K562 (cell line): ENCODE data around the gene PARD3B. TPM values are rescaled to one million over a fixed set of nuclear protein-coding genes. Genes with fewer than 3 reads are reported as not detected.

Experiments used
- ATAC-seq: fragments of 200-7000 bp; cut with Tn5 transposase; 3 replicates; pipeline ENCODE4 v1.9.1; 2020; ENCODE audit warnings: moderate library complexity
- BruUV-seq: library from RNA; stranded (reverse); fragments of 400-500 nt; replicated peaks from 2 replicates; lab custom pipeline; 2021; lab: Mats Ljungman, UMichigan
- CTCF ChIA-PET: fragments of 300-600 bp; formaldehyde crosslinking; extraction: SDS; loops from one replicate; lab custom pipeline; 2021; ENCODE audit warnings: low intra/inter-chr PET ratio; lab: Yijun Ruan, JAX
- POLR2A ChIA-PET: fragments of 300-600, 350-650 bp; sonication (Branson Sonifier 250); formaldehyde crosslinking; extraction: SDS; loops from one replicate; lab custom pipeline; 2021; ENCODE audit warnings: antibody characterized with exemption, inconsistent platforms; lab: Yijun Ruan, JAX
- DNase-seq, 4 experiments: peaks; one replicate each; pipeline versions ENCODE4 v3.0.0 to v3.0.0-alpha.2; 2011 to 2018; ENCODE audit warnings: low spot score in 3 of 4, mixed read lengths in 3 of 4; ENCODE audit errors: extremely low read depth in 1 of 4
- FAIRE-seq: peaks from 2 replicates; lab custom pipeline; 2011; peaks lifted over from hg19 to GRCh38; lab: Jason Lieb, UNC
- H2AFZ ChIP-seq: 2 replicates; pipeline ENCODE4 v1.6.0; 2011; ENCODE audit warnings: low read depth, low read length, control low read depth, inconsistent platforms
- H3K27ac ChIP-seq: fragments of 200-600 bp; 3 replicates; pipeline ENCODE4 v1.8.0; 2011; ENCODE audit warnings: low read depth, mild to moderate bottlenecking, control low read depth, inconsistent platforms, low read length, moderate library complexity, mixed read lengths; ENCODE audit errors: extremely low read depth
- H3K27me3 ChIP-seq, 2 experiments: fragments of 300-600 bp in 1 of 2; 2 replicates in 1 of 2; 3 replicates in 1 of 2; pipeline versions ENCODE4 v1.6.0 to v1.8.0; 2011; ENCODE audit warnings: inconsistent platforms in 2 of 2, low read length in 2 of 2, mild to moderate bottlenecking in 1 of 2, mixed read lengths in 1 of 2, moderate library complexity in 1 of 2; ENCODE audit not compliant: control insufficient read depth in 2 of 2, insufficient read depth in 2 of 2
- H3K36me3 ChIP-seq: fragments of 300-600 bp; 3 replicates; pipeline ENCODE4 v1.8.0; 2011; ENCODE audit warnings: mild to moderate bottlenecking, low read length, inconsistent platforms; ENCODE audit not compliant: control insufficient read depth, insufficient read depth
- H3K4me1 ChIP-seq, 2 experiments: fragments of 200-600 bp in 1 of 2; replicated peaks in 1 of 2; 2 replicates in 1 of 2; 3 replicates in 1 of 2; pipeline versions ENCODE4 v1.5.1 to v1.8.0; 2011; ENCODE audit warnings: inconsistent platforms in 2 of 2, low read length in 2 of 2, mild to moderate bottlenecking in 1 of 2, mixed read lengths in 1 of 2, moderate library complexity in 1 of 2; ENCODE audit not compliant: control insufficient read depth in 2 of 2, insufficient read depth in 2 of 2
- H3K4me2 ChIP-seq: 2 replicates; pipeline ENCODE4 v1.6.1; 2011; ENCODE audit warnings: low read length, control low read depth, inconsistent platforms, mixed read lengths; ENCODE audit not compliant: insufficient read depth
- H3K4me3 ChIP-seq: fragments of 200-600 bp; sonication (generic), shearing (Covaris generic); 2 replicates; pipeline ENCODE4 v1.5.1; 2016; ENCODE audit warnings: control low read depth, inconsistent platforms
- H3K79me2 ChIP-seq: fragments of 200-600 bp; 3 replicates; pipeline ENCODE4 v1.8.0; 2011; ENCODE audit warnings: low read length, inconsistent platforms; ENCODE audit not compliant: control insufficient read depth, insufficient read depth
- H3K9ac ChIP-seq, 2 experiments: 2 replicates each; pipeline versions ENCODE4 v1.6.0 to v1.6.1; 2011; ENCODE audit warnings: low read depth in 2 of 2, low read length in 2 of 2, control low read depth in 1 of 2, inconsistent platforms in 1 of 2, mild to moderate bottlenecking in 1 of 2, mixed read lengths in 1 of 2; ENCODE audit not compliant: insufficient read depth in 1 of 2
- H3K9me1 ChIP-seq: one replicate; pipeline ENCODE4 v1.6.0; 2011; ENCODE audit warnings: inconsistent platforms, mild to moderate bottlenecking, low read length, moderate library complexity; ENCODE audit not compliant: control insufficient read depth, insufficient read depth
- H3K9me3 ChIP-seq: replicated peaks from 2 replicates; pipeline ENCODE4 v1.5.1; 2011; ENCODE audit warnings: low read depth, low read length, inconsistent platforms; ENCODE audit not compliant: control insufficient read depth, insufficient read depth
- H4K20me1 ChIP-seq: replicated peaks from 2 replicates; pipeline ENCODE4 v1.6.1; 2011; ENCODE audit warnings: low read length, inconsistent platforms, mixed read lengths; ENCODE audit not compliant: control insufficient read depth, insufficient read depth
- ARHGAP35 ChIP-seq: fragments of 450-650 bp; IDR thresholded peaks from 2 replicates; pipeline ENCODE4 v1.6.1; 2018; ENCODE audit not compliant: partially characterized antibody
- DMBX1 ChIP-seq: fragments of 250-450 bp; sonication (Bioruptor Pico); IDR thresholded peaks from 2 replicates; pipeline ENCODE4 v1.8.0; 2022; ENCODE audit warnings: inconsistent platforms, mild to moderate bottlenecking, moderate library complexity, borderline replicate concordance
- EP400 ChIP-seq: fragments of 450-650 bp; IDR thresholded peaks from 2 replicates; pipeline ENCODE4 v1.6.1; 2017; ENCODE audit warnings: antibody characterized with exemption, mild to moderate bottlenecking, moderate library complexity
- ESRRA ChIP-seq: fragments of 450-650 bp; IDR thresholded peaks from 2 replicates; pipeline ENCODE4 v1.6.1; 2014; ENCODE audit warnings: low read depth, mild to moderate bottlenecking, moderate library complexity, borderline replicate concordance
- FOXA1 ChIP-seq: fragments of 450-650 bp; IDR thresholded peaks from 2 replicates; pipeline ENCODE4 v1.6.1; 2016; ENCODE audit warnings: mild to moderate bottlenecking, borderline replicate concordance
- GATAD2A ChIP-seq: fragments of 450-650 bp; IDR thresholded peaks from 2 replicates; pipeline ENCODE4 v1.6.1; 2017
- KAT8 ChIP-seq: fragments of 450-650 bp; IDR thresholded peaks from 2 replicates; pipeline ENCODE4 v1.6.1; 2016; ENCODE audit warnings: low read depth, mild to moderate bottlenecking
- KDM1A ChIP-seq, 2 experiments: fragments of 450-650 bp; IDR thresholded peaks; 2 replicates each; pipeline ENCODE4 v1.6.1; 2016; ENCODE audit warnings: mild to moderate bottlenecking in 2 of 2
- POLR3G ChIP-seq: IDR thresholded peaks from 2 replicates; pipeline ENCODE4 v1.6.1; 2011; ENCODE audit not compliant: insufficient read length, insufficient replicate concordance; ENCODE audit errors: extremely low read depth
- ZNF354B ChIP-seq: fragments of 250-450 bp; sonication (Bioruptor Pico); IDR thresholded peaks from 2 replicates; pipeline ENCODE4 v1.4.0; 2020
- WGBS: fragments of 100-300 bp; shearing (Covaris generic); methylation state at CpG from one replicate; pipeline ENCODE4 v1.1.6; 2016; ENCODE audit warnings: low coverage, mixed read lengths; ENCODE audit not compliant: insufficient coverage; ENCODE audit errors: missing lambda C conversion rate; 5-methylcytosine and 5-hydroxymethylcytosine counted together
- in situ Hi-C: fragments of 300-500 bp; cut with MboI; formaldehyde crosslinking; loops from 4 replicates; pipeline ENCODE4 v1.15.0; 2018; ENCODE audit warnings: inconsistent platforms, mixed read lengths
- intact Hi-C: fragments of 100-400 bp; cut with micrococcal nuclease; formaldehyde crosslinking; loops from 2 replicates; pipeline ENCODE4 v1.14.2; 2022
- polyA plus RNA-seq, 8 experiments: library from polyadenylated mRNA; depleted of rRNA in 4 of 8; stranded (reverse) in 5 of 8; unstranded in 3 of 8; fragments of >200 nt; fragmentation: Nextera tagmentation in 2 of 8; fragmentation: Illumina TruSeq in 1 of 8; extraction: Ambion mirVana in 2 of 8; extraction: Trizol in 1 of 8; gene quantifications; 2 replicates each; pipeline versions ENCODE4 v1.2.1 to v1.2.3, GENCODE V29; 2011 to 2014; ENCODE audit warnings: inconsistent platforms in 1 of 8, missing spikeins in 1 of 8
- total RNA-seq, 7 experiments: library from RNA; depleted of rRNA in 6 of 7; stranded (reverse); fragments of >200 nt in 6 of 7; fragmentation: Illumina TruSeq in 2 of 7; extraction: Trizol in 2 of 7; gene quantifications; 2 replicates each; pipeline versions ENCODE4 v1.2.1 to v1.2.3, GENCODE V29; 2011 to 2021; ENCODE audit warnings: low replicate concordance in 1 of 7
- TF ChIP-seq, protein P1 (sequence below): sonication (generic); formaldehyde crosslinking; IDR thresholded peaks from 2 replicates; pipeline ENCODE4 v1.9.0; 2022; ENCODE audit warnings: mild to moderate bottlenecking, missing genetic modification reagents
- TF ChIP-seq, protein P2 (sequence below), 3 experiments: fragments of 200-800 bp in 1 of 3; fragments of 250-450 bp in 1 of 3; fragments of 450-650 bp in 1 of 3; sonication (Bioruptor Pico) in 1 of 3; sonication (Bioruptor generic) in 1 of 3; formaldehyde crosslinking in 1 of 3; IDR thresholded peaks; 2 replicates each; pipeline versions ENCODE4 v1.6.1 to v1.8.0; 2016 to 2022; ENCODE audit warnings: mild to moderate bottlenecking in 2 of 3, missing genetic modification characterization in 2 of 3, missing compliant biosample characterization in 1 of 3, moderate library complexity in 1 of 3

Gene PARD3B
- total and polyA plus RNA-seq, 9 of the 15 experiments (the other 6 are each of a cell fraction or from before 2014, with no cell fraction given) = 0.15 to 3.0 (median 1.1) TPM

DNA sequence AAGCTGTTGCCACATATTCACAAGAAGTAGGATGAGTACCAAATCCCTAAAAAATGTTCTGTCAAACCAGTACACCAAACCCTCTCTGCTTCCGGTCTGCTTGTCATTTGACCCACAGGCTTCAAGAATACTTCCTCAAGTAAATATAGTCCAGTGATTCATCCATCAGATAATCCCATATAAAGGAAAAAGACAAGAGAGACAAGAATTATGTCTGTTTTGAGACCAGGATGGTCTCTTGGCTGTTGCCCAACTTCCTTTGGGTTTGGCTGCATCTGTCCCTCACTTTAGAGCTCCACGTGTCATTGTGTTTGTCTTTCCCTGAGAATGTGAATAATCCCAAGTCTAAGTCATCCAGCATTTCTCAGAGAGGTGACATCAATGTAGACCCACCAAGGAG, 1045.5 kb downstream of the PARD3B start (continued):
- no peak for TF ChIP-seq ARHGAP35

DNA sequence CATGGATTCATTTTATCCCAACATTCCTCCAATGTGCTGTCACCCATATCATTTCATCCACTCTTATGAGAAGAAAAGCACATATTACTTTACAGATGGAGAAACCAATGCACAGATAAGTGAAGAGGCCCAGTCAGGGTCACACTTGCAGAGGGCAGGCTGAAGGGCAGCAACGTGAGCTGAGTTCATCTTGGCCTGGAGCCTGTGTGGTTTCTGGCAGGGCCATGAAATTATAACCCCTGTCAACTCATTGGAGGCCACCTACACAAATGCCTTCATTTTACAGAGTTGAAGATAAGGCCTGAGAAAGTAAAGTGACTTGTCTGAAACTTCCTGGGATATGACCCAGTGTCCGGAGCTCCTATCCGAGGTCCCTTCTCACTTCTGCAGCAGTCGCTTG, 1048.6 kb downstream of the PARD3B start:
- CTCF ChIA-PET = no interaction called here
- no peaks in the 10 kb centered on the region for H3K36me3 ChIP-seq
- no peak overlapping the region for H3K4me3 ChIP-seq
- DNase-seq (no peak), FAIRE-seq (no peak), ATAC-seq (no peak)
- no peak overlapping the region for H3K27ac ChIP-seq
- no peaks in the 10 kb centered on the region for H3K27me3 ChIP-seq
- 0% methylated on average over 4 of the region's 4 CpGs for WGBS
- H2AFZ ChIP-seq = no peak overlapping the region
- in situ Hi-C loops = no loop called here
- H3K79me2 ChIP-seq = no peaks in the 10 kb centered on the region
- TF ChIP-seq POLR3G = no peak
- no peak for TF ChIP-seq FOXA1
- TF ChIP-seq, all 486 proteins: peak for 0
- Histone ChIP-seq H3K9ac (no peak overlapping the region), H3K4me1 (no peaks in the 10 kb centered on the region), H4K20me1 (no peaks in the 10 kb centered on the region), H3K9me3 (no peaks in the 10 kb centered on the region), H3K9me1 (no peaks in the 10 kb centered on the region), H3K4me2 (no peak overlapping the region)
- intact Hi-C loops = no loop called here
- POLR2A ChIA-PET = no interaction called here
- no TSS peak for BruUV-seq

DNA sequence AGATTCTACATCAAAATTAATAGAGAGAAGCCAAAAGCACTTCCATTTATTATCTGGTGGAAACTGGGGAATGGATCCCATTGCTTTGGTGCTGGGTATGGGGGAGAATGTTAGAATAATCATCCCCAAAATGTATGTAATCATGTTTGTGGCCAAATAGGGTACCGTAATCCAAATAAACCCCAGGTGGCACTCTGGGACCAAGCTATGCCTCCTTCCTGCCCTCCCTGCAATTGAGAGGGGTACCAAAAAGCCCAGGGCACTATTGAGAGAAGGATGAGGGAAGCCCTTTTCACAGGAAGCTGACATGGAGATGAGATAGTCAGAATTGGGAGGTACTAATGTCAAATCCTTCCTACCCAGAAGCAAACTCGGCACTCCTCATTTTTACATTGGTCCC, 1051.3 kb downstream of the PARD3B start:
- CTCF ChIA-PET = no interaction called here
- TF ChIP-seq, protein P1, sequence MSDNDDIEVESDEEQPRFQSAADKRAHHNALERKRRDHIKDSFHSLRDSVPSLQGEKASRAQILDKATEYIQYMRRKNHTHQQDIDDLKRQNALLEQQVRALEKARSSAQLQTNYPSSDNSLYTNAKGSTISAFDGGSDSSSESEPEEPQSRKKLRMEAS (CRISPR knock-in tag) = no peak
- TF ChIP-seq ESRRA = no peak
- TF ChIP-seq DMBX1 = no peak
- TF ChIP-seq, protein P2, sequence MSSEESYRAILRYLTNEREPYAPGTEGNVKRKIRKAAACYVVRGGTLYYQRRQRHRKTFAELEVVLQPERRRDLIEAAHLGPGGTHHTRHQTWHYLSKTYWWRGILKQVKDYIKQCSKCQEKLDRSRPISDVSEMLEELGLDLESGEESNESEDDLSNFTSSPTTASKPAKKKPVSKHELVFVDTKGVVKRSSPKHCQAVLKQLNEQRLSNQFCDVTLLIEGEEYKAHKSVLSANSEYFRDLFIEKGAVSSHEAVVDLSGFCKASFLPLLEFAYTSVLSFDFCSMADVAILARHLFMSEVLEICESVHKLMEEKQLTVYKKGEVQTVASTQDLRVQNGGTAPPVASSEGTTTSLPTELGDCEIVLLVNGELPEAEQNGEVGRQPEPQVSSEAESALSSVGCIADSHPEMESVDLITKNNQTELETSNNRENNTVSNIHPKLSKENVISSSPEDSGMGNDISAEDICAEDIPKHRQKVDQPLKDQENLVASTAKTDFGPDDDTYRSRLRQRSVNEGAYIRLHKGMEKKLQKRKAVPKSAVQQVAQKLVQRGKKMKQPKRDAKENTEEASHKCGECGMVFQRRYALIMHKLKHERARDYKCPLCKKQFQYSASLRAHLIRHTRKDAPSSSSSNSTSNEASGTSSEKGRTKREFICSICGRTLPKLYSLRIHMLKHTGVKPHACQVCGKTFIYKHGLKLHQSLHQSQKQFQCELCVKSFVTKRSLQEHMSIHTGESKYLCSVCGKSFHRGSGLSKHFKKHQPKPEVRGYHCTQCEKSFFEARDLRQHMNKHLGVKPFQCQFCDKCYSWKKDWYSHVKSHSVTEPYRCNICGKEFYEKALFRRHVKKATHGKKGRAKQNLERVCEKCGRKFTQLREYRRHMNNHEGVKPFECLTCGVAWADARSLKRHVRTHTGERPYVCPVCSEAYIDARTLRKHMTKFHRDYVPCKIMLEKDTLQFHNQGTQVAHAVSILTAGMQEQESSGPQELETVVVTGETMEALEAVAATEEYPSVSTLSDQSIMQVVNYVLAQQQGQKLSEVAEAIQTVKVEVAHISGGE (CRISPR knock-in tag; IDR thresholded peaks at IDR 0.05) = no peak
- no peak for TF ChIP-seq EP400
- TF ChIP-seq GATAD2A = no peak
- TF ChIP-seq KAT8 = no peak
- no peak for TF ChIP-seq KDM1A (IDR thresholded peaks at IDR 0.05)
- no peak for TF ChIP-seq ZNF354B (CRISPR knock-in tag)

More for the DNA sequence above, 1051.3 kb downstream of the PARD3B start:
- no peaks in the 10 kb centered on the region for H3K27me3 ChIP-seq
- H2AFZ ChIP-seq = no peak overlapping the region
- no TSS peak for BruUV-seq
- no peak overlapping the region for H3K27ac ChIP-seq
- H3K4me3 ChIP-seq = no peak overlapping the region
- POLR2A ChIA-PET = no interaction called here
- no peaks in the 10 kb centered on the region for H3K4me1 ChIP-seq
- H3K9me1 ChIP-seq = no peaks in the 10 kb centered on the region
- in situ Hi-C loops = no loop called here
- no peak for ATAC-seq
- no peak for FAIRE-seq
- no peaks in the 10 kb centered on the region for H4K20me1 ChIP-seq
- H3K79me2 ChIP-seq = no peaks in the 10 kb centered on the region
- H3K36me3 ChIP-seq = no peaks in the 10 kb centered on the region
- DNase-seq = no peak
- WGBS = 0% methylated on average over 2 of the region's 2 CpGs
- H3K9ac ChIP-seq = no peak overlapping the region
- no peak overlapping the region for H3K4me2 ChIP-seq
- intact Hi-C loops = no loop called here
- no peaks in the 10 kb centered on the region for H3K9me3 ChIP-seq
